Transverse colon (tissue), 4 donors: Measurements from ENCODE around the gene D2HGDH.

Source experiments
- CTCF ChIP-seq, 5 experiments: fragments of 200-600 bp in 3 of 5; fragments of 450-650 bp in 2 of 5; sonication (generic) in 3 of 5; IDR thresholded peaks; 1 replicate in 2 of 5; 2 replicates in 3 of 5; pipeline ENCODE4 v1.5.1; 2016 to 2017; ENCODE audit warnings: antibody characterized with exemption in 5 of 5, inconsistent platforms in 3 of 5, mild to moderate bottlenecking in 2 of 5, moderate library complexity in 1 of 5
- POLR2AphosphoS5 ChIP-seq, 3 donors: sonication (generic); formaldehyde crosslinking; IDR thresholded peaks; one replicate each; pipeline ENCODE4 v1.6.1; 2016; ENCODE audit warnings: antibody characterized with exemption in 3 of 3

DNA sequence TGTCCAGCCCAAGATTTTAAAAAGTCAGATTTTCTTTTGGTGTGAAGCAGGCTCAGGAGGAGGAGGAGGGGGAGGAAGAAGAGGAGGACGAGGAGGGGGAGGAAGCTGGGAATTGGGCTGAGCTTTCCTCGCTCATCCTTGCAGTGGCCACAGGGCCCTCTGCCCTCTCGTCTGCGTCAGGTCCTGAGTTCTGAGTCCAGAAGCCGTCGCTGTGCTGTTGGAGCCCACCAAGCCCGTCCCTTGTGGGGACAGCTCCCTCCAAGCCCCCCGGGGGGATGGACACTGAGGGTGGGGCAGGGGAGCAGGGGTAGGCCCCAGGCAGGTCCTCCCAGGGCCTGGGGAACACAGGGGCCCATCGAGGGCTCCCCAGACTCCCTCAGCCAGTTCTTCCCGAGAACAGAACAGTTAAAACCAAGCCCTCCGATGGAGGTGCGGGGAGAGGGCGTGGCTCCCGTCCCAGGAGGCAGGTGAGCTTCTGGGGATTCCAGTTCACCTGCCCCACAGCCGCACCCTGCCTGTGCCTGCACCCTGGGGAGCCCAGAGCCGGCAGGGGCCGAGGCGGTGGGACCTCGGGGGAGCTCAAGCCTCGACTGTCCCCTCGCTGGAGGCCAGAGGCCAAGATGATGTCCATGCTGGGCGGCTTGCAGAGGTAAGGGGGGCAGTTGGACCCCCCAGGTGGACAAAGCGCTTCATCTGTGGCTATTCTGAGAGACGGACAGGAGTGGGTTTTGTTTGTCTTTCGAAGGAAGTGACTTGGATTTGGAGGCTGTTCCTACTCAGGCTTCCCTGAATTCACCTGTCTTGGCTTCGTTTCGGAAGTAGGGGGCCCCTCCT, 42.1 kb downstream of the D2HGDH start, which contains the start of gene GAL3ST2:
- TF ChIP-seq CTCF (IDR thresholded peaks at IDR 0.05): no peak
- TF ChIP-seq POLR2AphosphoS5 (IDR thresholded peaks at IDR 0.05): peak; percentile 58 to 64 (median 62)
